ENCODE measurements around the gene TMEM184B.
"Not testable (repeated sequence)": the region's sequence is repeated elsewhere in the genome, so short reads cannot be mapped to it uniquely, and the experiment has no call there.

- TF ChIP-seq POLR2A (IDR thresholded peaks at IDR 0.05; ENCODE audit: low read depth); CTCF (IDR thresholded peaks at IDR 0.05); POLR2AphosphoS5 (IDR thresholded peaks at IDR 0.05): not testable (repeated sequence)
These were observed 39.0 kb downstream of the TMEM184B start for GRCh38 chr22:38233856-38234255.
